MCF 10A (cell line): ENCODE results near the gene DTWD1. TPM values are rescaled to one million over a fixed set of nuclear protein-coding genes. Genes with fewer than 3 reads are reported as not detected.

Experiments used
- BruUV-seq: library from RNA; stranded (reverse); fragments of 400-500 nt; replicated peaks from 2 replicates; lab custom pipeline; 2021; lab: Mats Ljungman, UMichigan
- CTCF ChIA-PET: fragments of 300-600 bp; sonication (Branson Sonifier 250); formaldehyde crosslinking; extraction: SDS; loops from one replicate; lab custom pipeline; 2021; ENCODE audit warnings: antibody characterized with exemption, inconsistent platforms; lab: Yijun Ruan, JAX
- POLR2A ChIA-PET: fragments of 300-600, 350-650 bp; sonication (Branson Sonifier 250); formaldehyde crosslinking; extraction: SDS; loops from one replicate; lab custom pipeline; 2020; ENCODE audit warnings: antibody characterized with exemption, inconsistent platforms; lab: Yijun Ruan, JAX
- DNase-seq: peaks from one replicate; pipeline ENCODE4 v3.0.0-alpha.2; 2018; ENCODE audit not compliant: unreplicated experiment
- H3K27ac Mint-ChIP-seq: one replicate; pipeline ENCODE4 v1.8.0; 2022; ENCODE audit warnings: mild to moderate bottlenecking, low read depth, mixed read lengths; ENCODE audit not compliant: unreplicated experiment
- H3K27me3 Mint-ChIP-seq: one replicate; pipeline ENCODE4 v1.8.0; 2022; ENCODE audit warnings: mixed read lengths; ENCODE audit not compliant: insufficient read depth, unreplicated experiment
- H3K36me3 Mint-ChIP-seq: one replicate; pipeline ENCODE4 v1.8.0; 2022; ENCODE audit warnings: mild to moderate bottlenecking, moderate library complexity, mixed read lengths; ENCODE audit not compliant: insufficient read depth, unreplicated experiment
- H3K4me1 Mint-ChIP-seq: one replicate; pipeline ENCODE4 v1.8.0; 2022; ENCODE audit warnings: mixed read lengths; ENCODE audit not compliant: insufficient read depth, unreplicated experiment
- H3K4me3 Mint-ChIP-seq: one replicate; pipeline ENCODE4 v1.8.0; 2022; ENCODE audit warnings: mild to moderate bottlenecking, moderate library complexity, mixed read lengths; ENCODE audit not compliant: unreplicated experiment
- H3K9me3 Mint-ChIP-seq: one replicate; pipeline ENCODE4 v1.8.0; 2022; ENCODE audit warnings: mixed read lengths; ENCODE audit not compliant: unreplicated experiment
- intact Hi-C: fragments of 100-400 bp; cut with micrococcal nuclease; formaldehyde crosslinking; loops from 2 replicates; pipeline ENCODE4 v1.14.1; 2022
- total RNA-seq: library from RNA; stranded (reverse); gene quantifications from 2 replicates; pipeline ENCODE4 v1.2.3, GENCODE V29; 2022
- TF ChIP-seq, protein P1 (sequence below): fragments of 200-600 bp; IDR thresholded peaks from one replicate; pipeline ENCODE4 v1.8.0; 2022; ENCODE audit warnings: antibody characterized with exemption, mild to moderate bottlenecking; ENCODE audit not compliant: unreplicated experiment

The DTWD1 gene
- total RNA-seq, 1 experiment from 2014 or later = 31.0 TPM

DNA sequence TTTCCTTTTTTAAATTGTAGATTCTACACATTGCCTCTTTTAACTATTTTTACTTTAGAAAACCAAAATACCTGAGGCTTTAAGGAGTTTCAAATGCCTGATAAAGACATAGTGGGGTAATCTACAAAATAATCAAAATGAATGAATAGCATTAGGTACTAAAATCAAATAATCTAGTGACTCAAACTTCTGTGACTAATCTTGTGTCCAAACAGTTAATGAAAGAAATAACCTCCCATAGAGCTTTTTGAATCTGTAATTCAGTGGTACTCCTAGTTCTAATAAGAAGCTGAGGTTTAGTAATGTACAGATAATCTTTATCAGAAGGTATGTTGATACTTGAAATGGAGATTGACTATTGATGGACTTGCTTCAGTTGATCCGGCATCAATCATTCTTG, 53.0 kb downstream of the DTWD1 start:
- DNase-seq = no peak
- CTCF ChIA-PET = interaction anchor here (0.7 kb wide), 1 partner anchor 31 kb away, joined by 3 read pairs; no protein-coding TSS in a partner anchor

DNA sequence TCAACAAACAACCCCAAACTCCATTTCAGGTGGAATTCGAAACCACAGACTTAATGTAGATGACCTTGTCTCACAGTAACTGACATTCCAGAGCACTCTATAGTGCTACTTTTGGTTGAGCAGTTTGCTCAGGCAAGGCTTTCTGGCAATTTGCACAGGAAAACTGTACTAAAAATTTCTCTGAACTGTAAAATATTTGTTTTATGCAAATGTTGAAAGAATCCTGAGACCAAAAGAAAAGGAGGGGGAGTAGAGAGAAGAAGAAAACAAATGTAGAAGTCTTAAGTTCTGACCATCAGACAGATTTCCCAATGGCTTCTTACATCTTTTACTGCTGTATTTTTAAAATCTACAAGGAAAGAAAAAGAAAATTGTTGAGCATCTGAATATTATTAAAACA, 53.5 kb downstream of the DTWD1 start:
- ChIA-PET CTCF (no interaction called here), POLR2A (interaction anchor here (0.6 kb wide), 1 partner anchor 56 kb away, joined by 3 read pairs; no protein-coding TSS in a partner anchor)
- H3K9me3 Mint-ChIP-seq = peaks cover 8% of the 10 kb centered on the region
- no peak for DNase-seq
- H3K36me3 Mint-ChIP-seq = no peaks in the 10 kb centered on the region
- BruUV-seq = no TSS peak
- H3K27ac Mint-ChIP-seq = peak overlapping the region; percentile 75
- intact Hi-C loops = no loop called here
- no peaks in the 10 kb centered on the region for H3K27me3 Mint-ChIP-seq
- TF ChIP-seq, protein P1, sequence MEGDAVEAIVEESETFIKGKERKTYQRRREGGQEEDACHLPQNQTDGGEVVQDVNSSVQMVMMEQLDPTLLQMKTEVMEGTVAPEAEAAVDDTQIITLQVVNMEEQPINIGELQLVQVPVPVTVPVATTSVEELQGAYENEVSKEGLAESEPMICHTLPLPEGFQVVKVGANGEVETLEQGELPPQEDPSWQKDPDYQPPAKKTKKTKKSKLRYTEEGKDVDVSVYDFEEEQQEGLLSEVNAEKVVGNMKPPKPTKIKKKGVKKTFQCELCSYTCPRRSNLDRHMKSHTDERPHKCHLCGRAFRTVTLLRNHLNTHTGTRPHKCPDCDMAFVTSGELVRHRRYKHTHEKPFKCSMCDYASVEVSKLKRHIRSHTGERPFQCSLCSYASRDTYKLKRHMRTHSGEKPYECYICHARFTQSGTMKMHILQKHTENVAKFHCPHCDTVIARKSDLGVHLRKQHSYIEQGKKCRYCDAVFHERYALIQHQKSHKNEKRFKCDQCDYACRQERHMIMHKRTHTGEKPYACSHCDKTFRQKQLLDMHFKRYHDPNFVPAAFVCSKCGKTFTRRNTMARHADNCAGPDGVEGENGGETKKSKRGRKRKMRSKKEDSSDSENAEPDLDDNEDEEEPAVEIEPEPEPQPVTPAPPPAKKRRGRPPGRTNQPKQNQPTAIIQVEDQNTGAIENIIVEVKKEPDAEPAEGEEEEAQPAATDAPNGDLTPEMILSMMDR = no peak
- H3K4me3 Mint-ChIP-seq = no peak overlapping the region
- peaks cover 13% of the 10 kb centered on the region for H3K4me1 Mint-ChIP-seq

More for the DNA sequence above, 53.0 kb downstream of the DTWD1 start:
- POLR2A ChIA-PET = no interaction called here
- Mint-ChIP-seq H3K27me3 (no peaks in the 10 kb centered on the region), H3K27ac (peak overlapping the region; percentile 75), H3K4me3 (no peak overlapping the region), H3K4me1 (peaks cover 13% of the 10 kb centered on the region), H3K9me3 (peaks cover 8% of the 10 kb centered on the region), H3K36me3 (no peaks in the 10 kb centered on the region)
- TF ChIP-seq, protein P1 = no peak
- BruUV-seq = no TSS peak
- intact Hi-C loops = no loop called here

DNA sequence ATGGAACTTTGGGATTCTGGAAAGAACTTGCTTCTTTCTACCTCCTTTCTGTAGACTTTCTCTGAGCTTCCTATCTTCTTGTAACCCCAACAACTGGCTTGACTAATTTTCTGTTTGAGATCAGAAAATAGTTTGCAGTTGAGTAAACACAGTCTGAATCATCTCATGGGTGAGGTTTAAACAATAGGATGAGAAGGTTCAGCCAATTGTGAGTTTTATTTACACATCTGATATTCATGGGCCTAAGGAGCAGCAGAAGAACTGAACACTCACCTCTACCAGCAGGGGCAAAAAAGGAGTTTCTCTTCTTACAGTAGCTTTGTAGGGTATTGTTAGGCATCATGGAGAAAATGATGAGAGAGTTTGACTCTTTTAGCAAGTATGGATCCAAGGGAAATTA, 54.2 kb downstream of the DTWD1 start:
- H3K4me3 Mint-ChIP-seq = no peak overlapping the region
- no TSS peak for BruUV-seq
- no peaks in the 10 kb centered on the region for H3K36me3 Mint-ChIP-seq
- ChIA-PET CTCF (interaction anchor here (0.6 to 0.9 kb wide), 2 partner anchors 10 to 329 kb away, joined by 3 read pairs; no protein-coding TSS in a partner anchor), POLR2A (interaction anchor here (0.6 to 1.2 kb wide), 4 partner anchors 15 to 394 kb away, joined by 3 read pairs; no protein-coding TSS in a partner anchor)
- peak; percentile 69 for DNase-seq
- TF ChIP-seq, protein P1 = no peak
- intact Hi-C loops = no loop called here
- peaks cover 13% of the 10 kb centered on the region for H3K4me1 Mint-ChIP-seq
- H3K9me3 Mint-ChIP-seq = peaks cover 8% of the 10 kb centered on the region
- H3K27me3 Mint-ChIP-seq = no peaks in the 10 kb centered on the region
- peak overlapping the region; percentile 75 for H3K27ac Mint-ChIP-seq

DNA sequence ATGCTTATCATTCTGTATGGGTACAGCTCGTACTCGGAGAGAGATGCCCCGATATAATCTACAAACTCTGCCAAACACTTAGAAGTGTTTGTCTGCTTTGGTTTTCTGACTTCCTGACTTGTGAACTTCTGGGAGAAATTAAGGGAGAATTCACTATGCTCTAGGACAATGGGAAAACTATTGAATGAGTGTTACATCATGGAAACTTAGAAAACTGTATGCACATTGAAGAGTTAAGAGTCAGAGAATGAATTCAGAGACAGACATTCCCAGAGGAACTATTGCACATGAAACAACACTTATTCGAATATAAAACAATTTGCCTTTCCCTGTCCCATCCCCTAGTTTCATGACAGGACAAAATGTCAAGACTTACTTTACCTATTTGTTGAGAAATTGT, 57.8 kb downstream of the DTWD1 start:
- H3K27me3 Mint-ChIP-seq = no peaks in the 10 kb centered on the region
- ChIA-PET POLR2A (no interaction called here), CTCF (interaction anchor here (1.1 kb wide), 1 partner anchor 10 kb away, joined by 3 read pairs; no protein-coding TSS in a partner anchor)
- H3K36me3 Mint-ChIP-seq = no peaks in the 10 kb centered on the region
- H3K4me3 Mint-ChIP-seq = no peak overlapping the region
- no TSS peak for BruUV-seq
- peaks cover 8% of the 10 kb centered on the region for H3K9me3 Mint-ChIP-seq
- intact Hi-C loops = no loop called here
- peaks cover 13% of the 10 kb centered on the region for H3K4me1 Mint-ChIP-seq
- TF ChIP-seq, protein P1 = no peak
- no peak overlapping the region for H3K27ac Mint-ChIP-seq
- no peak for DNase-seq
